ENCODE results near the gene KCTD20. TPM values are rescaled to one million over a fixed set of nuclear protein-coding genes. Genes with fewer than 3 reads are reported as not detected.

The KCTD20 gene
- total RNA-seq, 1 donor from 2014 or later: 48.8 TPM

GRCh38 chr6:36525346-36525745, 82.5 kb downstream of the KCTD20 start:
- DNase-seq (ENCODE audit: low read depth): no peak
- no peak for TF ChIP-seq CTCF (conservative IDR thresholded peaks at IDR 0.05; ENCODE audit: low read depth, low read length)
- no peak overlapping the region for H3K4me3 ChIP-seq (ENCODE audit: low read depth, low read length)

GRCh38 chr6:36526066-36526465, 83.3 kb downstream of the KCTD20 start:
- TF ChIP-seq CTCF (conservative IDR thresholded peaks at IDR 0.05; ENCODE audit: low read depth, low read length): no peak
- H3K4me3 ChIP-seq (ENCODE audit: low read depth, low read length): no peak overlapping the region
- no peak for DNase-seq (ENCODE audit: low read depth)

GRCh38 chr6:36533321-36533720, 90.5 kb downstream of the KCTD20 start:
- no peak overlapping the region for H3K4me3 ChIP-seq (ENCODE audit: low read depth, low read length)
- DNase-seq (ENCODE audit: low read depth): no peak
- TF ChIP-seq CTCF (conservative IDR thresholded peaks at IDR 0.05; ENCODE audit: low read depth, low read length): no peak

GRCh38 chr6:36536873-36537547, 94.2 kb downstream of the KCTD20 start:
- H3K4me3 ChIP-seq (ENCODE audit: low read depth, low read length): no peak overlapping the region
- no peak for DNase-seq (ENCODE audit: low read depth)
- no peak for TF ChIP-seq CTCF (conservative IDR thresholded peaks at IDR 0.05; ENCODE audit: low read depth, low read length)

GRCh38 chr6:36539814-36540568, 97.2 kb downstream of the KCTD20 start:
- peak; percentile 27 for TF ChIP-seq CTCF (conservative IDR thresholded peaks at IDR 0.05; ENCODE audit: low read depth, low read length)
- H3K4me3 ChIP-seq (ENCODE audit: low read depth, low read length): no peak overlapping the region
- no peak for DNase-seq (ENCODE audit: low read depth)

Other genes starting within 250 kb of the KCTD20 start
- gene BRPF3, start 246.3 kb upstream of the KCTD20 start, total RNA-seq: 7.1 and 11.4 TPM in 2 replicates
- not detected in 2 replicates for gene PNPLA1, start 172.9 kb upstream of the KCTD20 start, total RNA-seq
- gene BNIP5, start 106.1 kb upstream of the KCTD20 start, total RNA-seq: under 0.01 TPM in 1 of 2 replicates, not detected in the other
- gene ETV7, start 55.3 kb upstream of the KCTD20 start, total RNA-seq: 0.87 and 3.2 TPM in 2 replicates
- gene PXT1, start 146 bp upstream of the KCTD20 start, total RNA-seq: not detected in 2 replicates
- gene STK38, start 104.5 kb downstream of the KCTD20 start, total RNA-seq: 18.3 and 21.5 TPM in 2 replicates
- gene SRSF3, start 151.4 kb downstream of the KCTD20 start, total RNA-seq: 453 and 700 TPM in 2 replicates
- gene CDKN1A, start 235.7 kb downstream of the KCTD20 start, total RNA-seq: 208 and 427 TPM in 2 replicates